H9 (cell line): Measurements from ENCODE around the gene TK1. TPM values are rescaled to one million over a fixed set of nuclear protein-coding genes. Genes with fewer than 3 reads are reported as not detected.

Source experiments
- DNase-seq: peaks from one replicate; pipeline ENCODE4 v3.0.0-alpha.2; 2017
- H2AFZ ChIP-seq: one replicate; pipeline ENCODE4 v1.6.1; 2013; ENCODE audit warnings: mild to moderate bottlenecking, low read length, control low read depth, moderate library complexity
- H2AK5ac ChIP-seq: 2 replicates; pipeline ENCODE4 v1.6.1; 2013; ENCODE audit warnings: low read length, control low read depth, mixed read lengths; ENCODE audit not compliant: insufficient read length
- H2BK120ac ChIP-seq: one replicate; pipeline ENCODE4 v1.6.1; 2013; ENCODE audit warnings: low read depth, mild to moderate bottlenecking, low read length, control low read depth, inconsistent platforms; ENCODE audit not compliant: poor library complexity, severe bottlenecking
- H2BK12ac ChIP-seq: 2 replicates; pipeline ENCODE4 v1.6.1; 2013; ENCODE audit warnings: low read length, control low read depth, mixed read lengths, low read depth; ENCODE audit not compliant: insufficient read length
- H2BK15ac ChIP-seq: 2 replicates; pipeline ENCODE4 v1.6.1; 2013; ENCODE audit warnings: low read depth, low read length, control low read depth
- H2BK20ac ChIP-seq: one replicate; pipeline ENCODE4 v1.6.1; 2013; ENCODE audit warnings: low read depth, mild to moderate bottlenecking, low read length, control low read depth, inconsistent platforms; ENCODE audit not compliant: poor library complexity, severe bottlenecking
- H2BK5ac ChIP-seq: 2 replicates; pipeline ENCODE4 v1.6.1; 2013; ENCODE audit warnings: low read length, control low read depth, mixed read lengths; ENCODE audit not compliant: insufficient read length
- H3K14ac ChIP-seq: 2 replicates; pipeline ENCODE4 v1.6.1; 2013; ENCODE audit warnings: low read length, control low read depth; ENCODE audit not compliant: insufficient read depth
- H3K18ac ChIP-seq: 2 replicates; pipeline ENCODE4 v1.6.1; 2013; ENCODE audit warnings: low read depth, mild to moderate bottlenecking, mixed read lengths, low read length, control low read depth; ENCODE audit not compliant: insufficient read length
- H3K23ac ChIP-seq: 2 replicates; pipeline ENCODE4 v1.6.1; 2013; ENCODE audit warnings: low read length, control low read depth, mixed read lengths, low read depth; ENCODE audit not compliant: insufficient read length
- H3K23me2 ChIP-seq: 2 replicates; pipeline ENCODE4 v1.6.1; 2013; ENCODE audit warnings: low read depth, mild to moderate bottlenecking, mixed read lengths, low read length, control low read depth; ENCODE audit not compliant: insufficient read length, poor library complexity, severe bottlenecking
- H3K27ac ChIP-seq: 2 replicates; pipeline ENCODE4 v1.5.1; 2013; ENCODE audit warnings: low read length, control low read depth, mixed read lengths, low read depth; ENCODE audit not compliant: insufficient read length
- H3K27me3 ChIP-seq: 2 replicates; pipeline ENCODE4 v1.6.1; 2013; ENCODE audit warnings: low read length, control low read depth, inconsistent platforms; ENCODE audit not compliant: insufficient read depth
- H3K4ac ChIP-seq: 2 replicates; pipeline ENCODE4 v1.6.1; 2013; ENCODE audit warnings: low read depth, mild to moderate bottlenecking, control low read depth, inconsistent platforms, low read length, moderate library complexity
- H3K4me1 ChIP-seq: 2 replicates; pipeline ENCODE4 v1.6.1; 2013; ENCODE audit warnings: low read length, control low read depth, inconsistent platforms; ENCODE audit not compliant: insufficient read depth
- H3K4me2 ChIP-seq: 2 replicates; pipeline ENCODE4 v1.6.1; 2013; ENCODE audit warnings: low read length, control low read depth, mixed read lengths; ENCODE audit not compliant: insufficient read length, insufficient read depth
- H3K56ac ChIP-seq: 2 replicates; pipeline ENCODE4 v1.6.1; 2013; ENCODE audit warnings: low read depth, mild to moderate bottlenecking, mixed read lengths, low read length, control low read depth; ENCODE audit not compliant: insufficient read length
- H3K79me1 ChIP-seq: 2 replicates; pipeline ENCODE4 v1.6.1; 2013; ENCODE audit warnings: low read depth, mild to moderate bottlenecking, moderate library complexity, low read length, control low read depth, inconsistent platforms; ENCODE audit not compliant: insufficient read depth, poor library complexity, severe bottlenecking
- H3K79me2 ChIP-seq: 2 replicates; pipeline ENCODE4 v1.6.1; 2013; ENCODE audit warnings: low read length, control low read depth, inconsistent platforms; ENCODE audit not compliant: insufficient read depth
- H3K9ac ChIP-seq: 2 replicates; pipeline ENCODE4 v1.6.1; 2013; ENCODE audit warnings: low read length, control low read depth, mixed read lengths; ENCODE audit not compliant: insufficient read length; ENCODE audit errors: extremely low read depth
- H3K9me3 ChIP-seq: one replicate; pipeline ENCODE4 v1.6.1; 2013; ENCODE audit warnings: low read depth, low read length, inconsistent platforms; ENCODE audit not compliant: control insufficient read depth
- H3T11ph ChIP-seq: one replicate; pipeline ENCODE4 v1.6.1; 2013; ENCODE audit warnings: mild to moderate bottlenecking, low read length, control low read depth, inconsistent platforms
- H4K20me1 ChIP-seq: one replicate; pipeline ENCODE4 v1.6.1; 2013; ENCODE audit not compliant: control insufficient read depth, insufficient read length, insufficient read depth
- H4K5ac ChIP-seq: 2 replicates; pipeline ENCODE4 v1.6.1; 2013; ENCODE audit warnings: low read depth, mild to moderate bottlenecking, mixed read lengths, low read length, control low read depth; ENCODE audit not compliant: insufficient read length
- H4K8ac ChIP-seq: replicated peaks from 2 replicates; pipeline ENCODE4 v1.6.1; 2013; ENCODE audit warnings: low read length, control low read depth, mixed read lengths, low read depth; ENCODE audit not compliant: insufficient read length
- H4K91ac ChIP-seq: 2 replicates; pipeline ENCODE4 v1.6.1; 2013; ENCODE audit warnings: low read depth, mild to moderate bottlenecking, moderate library complexity, mixed read lengths, low read length, control low read depth; ENCODE audit not compliant: insufficient read length
- H3K27ac Mint-ChIP-seq, 3 experiments: 2 replicates in 2 of 3; 3 replicates in 1 of 3; pipeline ENCODE4 v1.8.0; 2020 to 2021; ENCODE audit warnings: mixed read lengths in 3 of 3, mild to moderate bottlenecking in 1 of 3, moderate library complexity in 1 of 3
- H3K27me3 Mint-ChIP-seq: 2 replicates; pipeline ENCODE4 v1.8.0; 2021; ENCODE audit warnings: low read depth, mild to moderate bottlenecking, moderate library complexity, mixed read lengths
- H3K36me3 Mint-ChIP-seq, 3 experiments: 2 replicates in 2 of 3; 3 replicates in 1 of 3; pipeline ENCODE4 v1.8.0; 2020 to 2021; ENCODE audit warnings: low read depth in 3 of 3, mixed read lengths in 3 of 3; ENCODE audit not compliant: insufficient read depth in 1 of 3
- H3K4me1 Mint-ChIP-seq, 2 experiments: 2 replicates each; pipeline ENCODE4 v1.8.0; 2020; ENCODE audit warnings: mixed read lengths in 2 of 2
- H3K4me3 Mint-ChIP-seq, 2 experiments: 2 replicates in 1 of 2; 3 replicates in 1 of 2; pipeline ENCODE4 v1.8.0; 2020 to 2021; ENCODE audit warnings: mild to moderate bottlenecking in 2 of 2, mixed read lengths in 2 of 2, moderate library complexity in 1 of 2
- H3K9me3 Mint-ChIP-seq, 2 experiments: 2 replicates in 1 of 2; 3 replicates in 1 of 2; pipeline ENCODE4 v1.8.0; 2020; ENCODE audit warnings: mild to moderate bottlenecking in 2 of 2, mixed read lengths in 2 of 2, moderate library complexity in 1 of 2
- CTCF ChIP-seq: fragments of 200-600 bp; sonication (generic); conservative IDR thresholded peaks from 3 replicates; pipeline ENCODE4 v1.8.0; 2021; ENCODE audit warnings: antibody characterized with exemption, mild to moderate bottlenecking
- WGBS: extraction: QIAGEN DNeasy Blood & Tissue Kit; methylation state at CpG from one replicate; pipeline ENCODE4 v1.1.7; 2013; ENCODE audit warnings: missing lambda C conversion rate, low lambda C conversion rate, mixed read lengths; ENCODE audit not compliant: insufficient read length; ENCODE audit errors: extremely low coverage; 5-methylcytosine and 5-hydroxymethylcytosine counted together
- total RNA-seq: library from RNA; stranded (reverse); gene quantifications from 2 replicates; pipeline ENCODE4 v1.2.1, GENCODE V29; 2021

The TK1 gene
- total RNA-seq, 1 experiment from 2014 or later: 95.8 TPM

GRCh38 chr17:78232859-78233173 lies 46.0 kb upstream of the TK1 start:
- no peak overlapping the region for H3T11ph ChIP-seq
- Mint-ChIP-seq H3K27me3 (peaks cover 51% of the 10 kb centered on the region), H3K27ac (no peak overlapping the region), H3K4me1 (peaks cover 0 to 11% of the 10 kb centered on the region in 2 experiments; a peak in 2 of 4 replicates), H3K4me3 (peak overlapping the region; percentile 9 to 68; a peak in 3 of 5 replicates), H3K9me3 (no peaks in the 10 kb centered on the region), H3K36me3 (no peaks in the 10 kb centered on the region)
- H3K9me3 ChIP-seq: no peaks in the 10 kb centered on the region
- H3K23ac ChIP-seq: no peak overlapping the region
- H2BK20ac ChIP-seq: no peak overlapping the region
- no peak overlapping the region for H3K56ac ChIP-seq
- H3K27ac ChIP-seq: no peak overlapping the region
- no peak overlapping the region for H4K91ac ChIP-seq
- H4K20me1 ChIP-seq: no peaks in the 10 kb centered on the region
- peaks cover 6% of the 10 kb centered on the region; the same call in 1 of the 2 replicates for H3K27me3 ChIP-seq
- H2BK5ac ChIP-seq: no peak overlapping the region
- H3K4me2 ChIP-seq: no peak overlapping the region
- no peak overlapping the region for H3K9ac ChIP-seq
- H2BK120ac ChIP-seq: no peak overlapping the region
- no peak overlapping the region for H3K14ac ChIP-seq
- TF ChIP-seq CTCF: no peak
- no peak overlapping the region for H2AK5ac ChIP-seq
- H3K4me1 ChIP-seq: no peaks in the 10 kb centered on the region
- no peak overlapping the region for H4K8ac ChIP-seq
- H2BK15ac ChIP-seq: no peak overlapping the region
- no peak overlapping the region for H4K5ac ChIP-seq
- H2AFZ ChIP-seq: no peak overlapping the region
- no peak overlapping the region for H2BK12ac ChIP-seq
- no peaks in the 10 kb centered on the region for H3K79me1 ChIP-seq
- DNase-seq: no peak
- H3K23me2 ChIP-seq: no peaks in the 10 kb centered on the region
- no peak overlapping the region for H3K4ac ChIP-seq
- WGBS: no CpG with 5 or more reads among the region's 2 CpGs
- H3K79me2 ChIP-seq: no peaks in the 10 kb centered on the region
- no peak overlapping the region for H3K18ac ChIP-seq
